ENCODE data around the gene MMP2. TPM values are rescaled to one million over a fixed set of nuclear protein-coding genes. Genes with fewer than 3 reads are reported as not detected.

MMP2 gene
- total RNA-seq, 1 experiment from 2014 or later, result 0.91 TPM

GRCh38 chr16:55434000-55434399, 45.0 kb upstream of the MMP2 start:
- Mint-ChIP-seq H3K4me3 (ENCODE audit: unreplicated experiment) (no peak overlapping the region), H3K27me3 (ENCODE audit: insufficient read depth, unreplicated experiment) (no peaks in the 10 kb centered on the region), H3K9me3 (ENCODE audit: unreplicated experiment) (no peaks in the 10 kb centered on the region), H3K36me3 (ENCODE audit: insufficient read depth, unreplicated experiment) (no peaks in the 10 kb centered on the region), H3K27ac (ENCODE audit: unreplicated experiment) (peak overlapping the region; percentile 64), H3K4me1 (ENCODE audit: low read depth, unreplicated experiment) (peaks cover 33% of the 10 kb centered on the region)
- H3K27me3 ChIP-seq (replicated peaks; ENCODE audit: control insufficient read depth, insufficient read depth, low read length), result no peaks in the 10 kb centered on the region
- H3K4me3 ChIP-seq (ENCODE audit: low read depth, low read length), result no peak overlapping the region
- BruUV-seq (replicated peaks), result no TSS peak
- intact Hi-C loops (cut with micrococcal nuclease; ENCODE audit: unreplicated experiment), result loop anchor here (2.0 kb wide), 1 partner anchor 47 kb away; no protein-coding TSS in a partner anchor
- no peaks in the 10 kb centered on the region for H3K9me3 ChIP-seq
- DNase-seq, result no peak
- CTCF ChIA-PET, result no interaction called here
- H3K36me3 ChIP-seq (ENCODE audit: control insufficient read depth, insufficient read depth, low read length), result no peaks in the 10 kb centered on the region
- POLR2A ChIA-PET, result no interaction called here
- TF ChIP-seq CTCF (IDR thresholded peaks at IDR 0.05; ENCODE audit: insufficient read depth in 1 of 2, low read depth in 1 of 2, low read length in 1 of 2, severe bottlenecking in 1 of 2, unreplicated experiment in 1 of 2), result no peak
- H3K4me1 ChIP-seq, result peaks cover 29% of the 10 kb centered on the region

GRCh38 chr16:55435387-55435786, 43.6 kb upstream of the MMP2 start:
- CTCF ChIA-PET, result no interaction called here
- Histone ChIP-seq H3K27me3 (replicated peaks; ENCODE audit: control insufficient read depth, insufficient read depth, low read length) (no peaks in the 10 kb centered on the region), H3K9me3 (no peaks in the 10 kb centered on the region), H3K4me1 (peaks cover 29% of the 10 kb centered on the region), H3K4me3 (ENCODE audit: low read depth, low read length) (no peak overlapping the region), H3K36me3 (ENCODE audit: control insufficient read depth, insufficient read depth, low read length) (no peaks in the 10 kb centered on the region)
- Mint-ChIP-seq H3K4me1 (ENCODE audit: low read depth, unreplicated experiment) (peaks cover 33% of the 10 kb centered on the region), H3K27ac (ENCODE audit: unreplicated experiment) (peak overlapping the region; percentile 53), H3K4me3 (ENCODE audit: unreplicated experiment) (no peak overlapping the region), H3K9me3 (ENCODE audit: unreplicated experiment) (no peaks in the 10 kb centered on the region), H3K36me3 (ENCODE audit: insufficient read depth, unreplicated experiment) (no peaks in the 10 kb centered on the region), H3K27me3 (ENCODE audit: insufficient read depth, unreplicated experiment) (no peaks in the 10 kb centered on the region)
- BruUV-seq (replicated peaks), result no TSS peak
- POLR2A ChIA-PET, result no interaction called here
- TF ChIP-seq CTCF (IDR thresholded peaks at IDR 0.05; ENCODE audit: insufficient read depth in 1 of 2, low read depth in 1 of 2, low read length in 1 of 2, severe bottlenecking in 1 of 2, unreplicated experiment in 1 of 2), result no peak
- intact Hi-C loops (cut with micrococcal nuclease; ENCODE audit: unreplicated experiment), result no loop called here
- DNase-seq, result no peak

GRCh38 chr16:55436587-55436986, 42.4 kb upstream of the MMP2 start:
- intact Hi-C loops (cut with micrococcal nuclease; ENCODE audit: unreplicated experiment), result no loop called here
- no peak for TF ChIP-seq CTCF (IDR thresholded peaks at IDR 0.05; ENCODE audit: insufficient read depth in 1 of 2, low read depth in 1 of 2, low read length in 1 of 2, severe bottlenecking in 1 of 2, unreplicated experiment in 1 of 2)
- H3K9me3 ChIP-seq, result no peaks in the 10 kb centered on the region
- no peak for DNase-seq
- no peaks in the 10 kb centered on the region for H3K9me3 Mint-ChIP-seq (ENCODE audit: unreplicated experiment)
- H3K27me3 ChIP-seq (replicated peaks; ENCODE audit: control insufficient read depth, insufficient read depth, low read length), result no peaks in the 10 kb centered on the region
- peaks cover 29% of the 10 kb centered on the region for H3K4me1 ChIP-seq
- ChIA-PET POLR2A (no interaction called here), CTCF (no interaction called here)
- no peak overlapping the region for H3K4me3 ChIP-seq (ENCODE audit: low read depth, low read length)
- peaks cover 33% of the 10 kb centered on the region for H3K4me1 Mint-ChIP-seq (ENCODE audit: low read depth, unreplicated experiment)
- no peaks in the 10 kb centered on the region for H3K36me3 ChIP-seq (ENCODE audit: control insufficient read depth, insufficient read depth, low read length)
- H3K4me3 Mint-ChIP-seq (ENCODE audit: unreplicated experiment), result no peak overlapping the region
- H3K27ac Mint-ChIP-seq (ENCODE audit: unreplicated experiment), result no peak overlapping the region
- BruUV-seq (replicated peaks), result no TSS peak
- H3K36me3 Mint-ChIP-seq (ENCODE audit: insufficient read depth, unreplicated experiment), result no peaks in the 10 kb centered on the region
- no peaks in the 10 kb centered on the region for H3K27me3 Mint-ChIP-seq (ENCODE audit: insufficient read depth, unreplicated experiment)
